ENCODE results near the gene LRRC36. TPM values are rescaled to one million over a fixed set of nuclear protein-coding genes. Genes with fewer than 3 reads are reported as not detected.

The LRRC36 gene
- total RNA-seq, 6 experiments from 2014 or later, result not detected

DNA sequence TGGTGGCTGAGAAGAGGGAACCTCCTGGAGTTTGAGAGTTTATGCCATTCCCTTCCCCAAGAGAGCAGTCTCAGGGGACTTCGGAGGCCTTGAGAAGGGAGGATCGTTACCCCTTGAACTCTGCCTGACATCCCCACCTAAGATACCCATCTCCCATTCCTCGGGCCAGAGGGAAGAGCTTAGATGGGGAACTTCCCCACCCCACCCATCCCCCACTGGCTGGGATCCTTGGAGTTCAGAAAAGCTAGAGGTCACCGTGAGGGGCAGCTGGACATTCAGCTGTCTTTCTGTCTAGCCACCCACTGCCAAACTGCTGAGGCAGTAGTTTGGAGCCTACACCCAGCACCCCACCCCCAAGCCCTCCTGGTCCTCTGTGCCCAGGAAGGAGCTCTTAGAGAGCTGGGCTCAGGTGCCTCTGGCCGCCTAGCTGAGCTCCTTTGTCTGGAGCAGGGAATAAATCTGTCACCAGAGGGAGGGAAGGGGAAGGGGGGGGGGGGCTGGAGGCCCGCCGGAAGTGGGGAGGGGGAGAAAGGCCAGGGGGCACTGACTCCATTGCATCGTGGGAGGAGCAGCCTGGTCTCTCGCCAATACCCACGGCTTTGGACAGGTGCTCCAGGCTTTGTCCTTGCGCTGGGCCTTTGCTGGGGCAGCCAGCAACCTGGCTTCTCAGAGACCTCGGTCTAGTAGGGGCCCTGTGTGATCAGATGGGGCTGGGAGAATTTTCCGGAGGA, 105.3 kb downstream of the LRRC36 start:
- no peak for DNase-seq
- TF ChIP-seq, protein P1, sequence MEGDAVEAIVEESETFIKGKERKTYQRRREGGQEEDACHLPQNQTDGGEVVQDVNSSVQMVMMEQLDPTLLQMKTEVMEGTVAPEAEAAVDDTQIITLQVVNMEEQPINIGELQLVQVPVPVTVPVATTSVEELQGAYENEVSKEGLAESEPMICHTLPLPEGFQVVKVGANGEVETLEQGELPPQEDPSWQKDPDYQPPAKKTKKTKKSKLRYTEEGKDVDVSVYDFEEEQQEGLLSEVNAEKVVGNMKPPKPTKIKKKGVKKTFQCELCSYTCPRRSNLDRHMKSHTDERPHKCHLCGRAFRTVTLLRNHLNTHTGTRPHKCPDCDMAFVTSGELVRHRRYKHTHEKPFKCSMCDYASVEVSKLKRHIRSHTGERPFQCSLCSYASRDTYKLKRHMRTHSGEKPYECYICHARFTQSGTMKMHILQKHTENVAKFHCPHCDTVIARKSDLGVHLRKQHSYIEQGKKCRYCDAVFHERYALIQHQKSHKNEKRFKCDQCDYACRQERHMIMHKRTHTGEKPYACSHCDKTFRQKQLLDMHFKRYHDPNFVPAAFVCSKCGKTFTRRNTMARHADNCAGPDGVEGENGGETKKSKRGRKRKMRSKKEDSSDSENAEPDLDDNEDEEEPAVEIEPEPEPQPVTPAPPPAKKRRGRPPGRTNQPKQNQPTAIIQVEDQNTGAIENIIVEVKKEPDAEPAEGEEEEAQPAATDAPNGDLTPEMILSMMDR (IDR thresholded peaks at IDR 0.05), result no peak
- Mint-ChIP-seq H3K9me3 (no peaks in the 10 kb centered on the region), H3K27ac (no peak overlapping the region), H3K36me3 (ENCODE audit: low read depth) (peaks cover 4% of the 10 kb centered on the region; the same call in 1 of the 2 replicates), H3K4me3 (peak overlapping the region; percentile 59), H3K27me3 (ENCODE audit: insufficient read depth) (peaks cover 23% of the 10 kb centered on the region), H3K4me1 (ENCODE audit: low read depth) (no peaks in the 10 kb centered on the region)

DNA sequence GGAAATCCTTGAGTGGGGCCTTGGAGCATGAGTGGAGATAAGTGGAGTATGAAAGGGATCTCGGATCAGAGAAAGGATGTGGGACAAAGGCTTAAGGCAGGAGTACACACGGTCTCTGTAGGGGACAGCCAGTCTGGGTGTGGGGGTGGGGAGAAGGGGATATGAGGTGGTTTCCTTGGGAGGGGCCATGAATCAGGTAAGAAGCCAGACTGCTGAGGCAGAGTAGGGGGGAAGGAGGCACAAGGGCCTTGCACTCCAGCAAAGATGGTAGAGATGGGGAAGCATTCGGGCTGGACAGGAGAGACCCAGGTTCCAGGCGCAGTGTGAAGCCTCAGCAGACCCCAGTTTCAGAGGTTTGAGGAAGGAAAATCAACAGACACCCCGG, 105.9 kb downstream of the LRRC36 start:
- DNase-seq, result no peak
- Mint-ChIP-seq H3K4me3 (no peak overlapping the region), H3K9me3 (no peaks in the 10 kb centered on the region), H3K27ac (no peak overlapping the region), H3K36me3 (ENCODE audit: low read depth) (peaks cover 7% of the 10 kb centered on the region; the same call in 1 of the 2 replicates), H3K4me1 (ENCODE audit: low read depth) (no peaks in the 10 kb centered on the region), H3K27me3 (ENCODE audit: insufficient read depth) (peaks cover 19% of the 10 kb centered on the region)
- TF ChIP-seq, protein P1 (IDR thresholded peaks at IDR 0.05), result no peak

DNA sequence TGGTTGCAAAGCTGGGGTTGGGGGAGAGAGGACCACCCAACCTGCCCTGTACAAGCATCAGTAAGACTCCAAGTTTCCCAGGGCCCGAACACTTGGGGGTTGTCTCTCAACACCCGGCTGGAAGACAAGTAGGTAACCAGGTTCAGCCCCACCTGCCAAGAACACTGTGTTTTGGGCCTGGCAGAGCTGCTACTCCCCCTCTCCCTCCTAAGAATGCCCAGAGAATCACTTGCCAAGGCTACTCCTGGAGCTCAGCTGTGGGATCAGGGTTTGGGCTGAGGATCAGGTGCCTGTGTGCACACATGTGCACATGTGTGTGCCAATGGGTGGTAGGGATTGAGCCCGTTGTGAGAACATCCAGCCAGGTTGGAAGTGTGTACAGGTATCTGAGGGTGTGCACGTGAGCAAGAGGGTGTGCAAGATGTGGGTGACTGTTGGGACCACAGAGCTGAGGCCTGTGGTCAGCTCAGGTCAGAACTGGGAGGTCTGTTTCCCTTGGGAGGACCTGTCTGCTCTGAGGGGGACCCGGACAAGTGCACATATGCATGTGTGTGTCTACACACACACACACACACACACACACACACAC, 106.6 kb downstream of the LRRC36 start:
- H3K9me3 Mint-ChIP-seq, result no peaks in the 10 kb centered on the region
- H3K36me3 Mint-ChIP-seq (ENCODE audit: low read depth), result peaks cover 7% of the 10 kb centered on the region; the same call in 1 of the 2 replicates
- TF ChIP-seq, protein P1 (IDR thresholded peaks at IDR 0.05), result no peak
- no peak for DNase-seq
- no peak overlapping the region for H3K27ac Mint-ChIP-seq
- H3K4me3 Mint-ChIP-seq, result no peak overlapping the region
- no peaks in the 10 kb centered on the region for H3K4me1 Mint-ChIP-seq (ENCODE audit: low read depth)
- peaks cover 19% of the 10 kb centered on the region for H3K27me3 Mint-ChIP-seq (ENCODE audit: insufficient read depth)

Other genes with a start within 250 kb of the LRRC36 start
- gene PHAF1, start 216.9 kb upstream of the LRRC36 start, total RNA-seq (2021; fragmentation: NEBNext Ultra II Directional; extraction: Animal tissue kit (Norgen Biotek cat#: 25700)), result 10 to 100 TPM in 5 of 6 experiments, 1 to 10 TPM in 1; 10.0 to 13.8 (median 11.8) TPM
- gene B3GNT9, start 175.8 kb upstream of the LRRC36 start, total RNA-seq (2021; fragmentation: NEBNext Ultra II Directional; extraction: Animal tissue kit (Norgen Biotek cat#: 25700)), result 10 to 100 TPM; 45.7 to 55.1 (median 50.1) TPM
- gene TRADD, start 166.9 kb upstream of the LRRC36 start, total RNA-seq (2021; fragmentation: NEBNext Ultra II Directional; extraction: Animal tissue kit (Norgen Biotek cat#: 25700)), result 10 to 100 TPM; 12.8 to 16.8 (median 15.8) TPM
- 10 to 100 TPM in 1 of 6 experiments, 1 to 10 TPM in 5; 7.2 to 10.8 (median 7.8) TPM for gene FBXL8, start 166.9 kb upstream of the LRRC36 start, total RNA-seq (2021; fragmentation: NEBNext Ultra II Directional; extraction: Animal tissue kit (Norgen Biotek cat#: 25700))
- gene HSF4, start 162.1 kb upstream of the LRRC36 start, total RNA-seq (2021; fragmentation: NEBNext Ultra II Directional; extraction: Animal tissue kit (Norgen Biotek cat#: 25700)), result 1 to 10 TPM; 3.3 to 5.5 (median 4.6) TPM
- gene NOL3, start 156.3 kb upstream of the LRRC36 start, total RNA-seq (2021; fragmentation: NEBNext Ultra II Directional; extraction: Animal tissue kit (Norgen Biotek cat#: 25700)), result 10 to 100 TPM; 16.1 to 20.1 (median 17.7) TPM
- gene MATCAP1, start 142.9 kb upstream of the LRRC36 start, total RNA-seq (2021; fragmentation: NEBNext Ultra II Directional; extraction: Animal tissue kit (Norgen Biotek cat#: 25700)), result 10 to 100 TPM in 5 of 6 experiments, 1 to 10 TPM in 1; 9.6 to 13.8 (median 11.6) TPM
- gene EXOC3L1, start 136.7 kb upstream of the LRRC36 start, total RNA-seq (2021; fragmentation: NEBNext Ultra II Directional; extraction: Animal tissue kit (Norgen Biotek cat#: 25700)), result under 1 TPM in 1 of 6 experiments, not detected in 5; 0.18 TPM
- gene E2F4, start 134.7 kb upstream of the LRRC36 start, total RNA-seq (2021; fragmentation: NEBNext Ultra II Directional; extraction: Animal tissue kit (Norgen Biotek cat#: 25700)), result 10 to 100 TPM; 52.9 to 64.7 (median 61.0) TPM
- gene ELMO3, start 127.7 kb upstream of the LRRC36 start, total RNA-seq (2021; fragmentation: NEBNext Ultra II Directional; extraction: Animal tissue kit (Norgen Biotek cat#: 25700)), result 1 to 10 TPM in 3 of 6 experiments, under 1 TPM in 3; 0.79 to 1.3 (median 1.1) TPM
- gene TMEM208, start 99.7 kb upstream of the LRRC36 start, total RNA-seq (2021; fragmentation: NEBNext Ultra II Directional; extraction: Animal tissue kit (Norgen Biotek cat#: 25700)), result 10 to 100 TPM; 50.9 to 67.8 (median 58.4) TPM
- 10 to 100 TPM; 46.3 to 55.9 (median 51.1) TPM for gene FHOD1, start 79.3 kb upstream of the LRRC36 start, total RNA-seq (2021; fragmentation: NEBNext Ultra II Directional; extraction: Animal tissue kit (Norgen Biotek cat#: 25700))
- gene SLC9A5, start 77.8 kb upstream of the LRRC36 start, total RNA-seq (2021; fragmentation: NEBNext Ultra II Directional; extraction: Animal tissue kit (Norgen Biotek cat#: 25700)), result 1 to 10 TPM; 3.3 to 4.2 (median 3.7) TPM
- 10 to 100 TPM in 5 of 6 experiments, 1 to 10 TPM in 1; 8.6 to 14.1 (median 13.0) TPM for gene PLEKHG4, start 47.3 kb upstream of the LRRC36 start, total RNA-seq (2021; fragmentation: NEBNext Ultra II Directional; extraction: Animal tissue kit (Norgen Biotek cat#: 25700))
- gene KCTD19, start 74 bp upstream of the LRRC36 start, total RNA-seq (2021; fragmentation: NEBNext Ultra II Directional; extraction: Animal tissue kit (Norgen Biotek cat#: 25700)), result not detected
- gene TPPP3, start 66.7 kb downstream of the LRRC36 start, total RNA-seq (2021; fragmentation: NEBNext Ultra II Directional; extraction: Animal tissue kit (Norgen Biotek cat#: 25700)), result under 1 TPM in 2 of 6 experiments, not detected in 4; 0.21 to 0.28 TPM
- gene ZDHHC1, start 89.7 kb downstream of the LRRC36 start, total RNA-seq (2021; fragmentation: NEBNext Ultra II Directional; extraction: Animal tissue kit (Norgen Biotek cat#: 25700)), result 1 to 10 TPM; 2.1 to 5.4 (median 2.8) TPM
- not detected for gene HSD11B2, start 104.3 kb downstream of the LRRC36 start, total RNA-seq (2021; fragmentation: NEBNext Ultra II Directional; extraction: Animal tissue kit (Norgen Biotek cat#: 25700))
- gene ATP6V0D1, start 154.3 kb downstream of the LRRC36 start, total RNA-seq (2021; fragmentation: NEBNext Ultra II Directional; extraction: Animal tissue kit (Norgen Biotek cat#: 25700)), result 100 to 1,000 TPM; 102 to 130 (median 118) TPM
- not detected for gene AGRP, start 156.7 kb downstream of the LRRC36 start, total RNA-seq (2021; fragmentation: NEBNext Ultra II Directional; extraction: Animal tissue kit (Norgen Biotek cat#: 25700))
- gene RIPOR1, start 202.0 kb downstream of the LRRC36 start, total RNA-seq (2021; fragmentation: NEBNext Ultra II Directional; extraction: Animal tissue kit (Norgen Biotek cat#: 25700)), result 100 to 1,000 TPM in 1 of 6 experiments, 10 to 100 TPM in 5; 72.2 to 101 (median 82.9) TPM
- 10 to 100 TPM; 22.6 to 31.1 (median 29.4) TPM for gene CTCF, start 235.7 kb downstream of the LRRC36 start, total RNA-seq (2021; fragmentation: NEBNext Ultra II Directional; extraction: Animal tissue kit (Norgen Biotek cat#: 25700))